C4-2B (cell line): ENCODE results near the gene MICAL3.

Experiments
- ZFX ChIP-seq: fragments of 450-650 bp; IDR thresholded peaks from 2 replicates; pipeline ENCODE4 v1.6.1; 2017
- TF ChIP-seq, protein P1 (sequence below): fragments of 450-650 bp; conservative IDR thresholded peaks from 2 replicates; pipeline ENCODE4 v1.5.1; 2017; ENCODE audit warnings: mild to moderate bottlenecking

DNA sequence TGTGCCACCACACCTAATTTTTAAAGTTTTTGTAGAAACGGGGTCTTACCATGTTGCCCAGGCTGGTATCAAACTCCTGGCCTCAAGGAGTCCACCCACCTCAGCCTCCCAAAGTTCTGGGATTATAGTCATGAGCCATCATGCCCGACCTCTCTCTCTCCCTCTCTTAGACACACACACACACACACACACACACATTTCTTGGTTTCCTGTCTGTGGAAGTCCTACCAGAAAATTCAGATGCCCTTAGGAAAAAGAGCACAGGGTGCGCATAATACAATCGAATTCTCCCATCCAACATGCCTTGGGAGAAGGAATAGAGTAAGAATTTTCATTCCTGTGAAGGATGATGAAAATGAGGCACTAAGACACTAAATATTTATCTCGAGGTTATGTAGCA is 10.4 kb downstream of the MICAL3 start:
- TF ChIP-seq, protein P1, sequence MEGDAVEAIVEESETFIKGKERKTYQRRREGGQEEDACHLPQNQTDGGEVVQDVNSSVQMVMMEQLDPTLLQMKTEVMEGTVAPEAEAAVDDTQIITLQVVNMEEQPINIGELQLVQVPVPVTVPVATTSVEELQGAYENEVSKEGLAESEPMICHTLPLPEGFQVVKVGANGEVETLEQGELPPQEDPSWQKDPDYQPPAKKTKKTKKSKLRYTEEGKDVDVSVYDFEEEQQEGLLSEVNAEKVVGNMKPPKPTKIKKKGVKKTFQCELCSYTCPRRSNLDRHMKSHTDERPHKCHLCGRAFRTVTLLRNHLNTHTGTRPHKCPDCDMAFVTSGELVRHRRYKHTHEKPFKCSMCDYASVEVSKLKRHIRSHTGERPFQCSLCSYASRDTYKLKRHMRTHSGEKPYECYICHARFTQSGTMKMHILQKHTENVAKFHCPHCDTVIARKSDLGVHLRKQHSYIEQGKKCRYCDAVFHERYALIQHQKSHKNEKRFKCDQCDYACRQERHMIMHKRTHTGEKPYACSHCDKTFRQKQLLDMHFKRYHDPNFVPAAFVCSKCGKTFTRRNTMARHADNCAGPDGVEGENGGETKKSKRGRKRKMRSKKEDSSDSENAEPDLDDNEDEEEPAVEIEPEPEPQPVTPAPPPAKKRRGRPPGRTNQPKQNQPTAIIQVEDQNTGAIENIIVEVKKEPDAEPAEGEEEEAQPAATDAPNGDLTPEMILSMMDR = no peak
- TF ChIP-seq ZFX = no peak
